Stomach (tissue), 4 donors: ENCODE data around the gene CAB39.

Experiments
- CTCF ChIP-seq, 7 experiments: fragments of 450-650 bp in 4 of 7; fragments of 200-600 bp in 3 of 7; sonication (generic) in 3 of 7; IDR thresholded peaks; one replicate each; pipeline ENCODE4 v1.5.1; 2016 to 2019; ENCODE audit warnings: antibody characterized with exemption in 7 of 7, control low read depth in 2 of 7, mild to moderate bottlenecking in 1 of 7
- EP300 ChIP-seq: sonication (generic); formaldehyde crosslinking; IDR thresholded peaks from one replicate; pipeline ENCODE4 v1.6.1; 2017; ENCODE audit warnings: antibody characterized with exemption
- POLR2A ChIP-seq, 4 donors: fragments of 450-650 bp; IDR thresholded peaks; one replicate each; pipeline ENCODE4 v1.6.1; 2016; ENCODE audit warnings: antibody characterized with exemption in 4 of 4, control low read depth in 2 of 4, mild to moderate bottlenecking in 1 of 4, moderate library complexity in 1 of 4

GRCh38 chr2:230717600-230717999 lies 5.0 kb downstream of the CAB39 start:
- TF ChIP-seq CTCF (IDR thresholded peaks at IDR 0.05) (no peak), POLR2A (IDR thresholded peaks at IDR 0.05) (no peak), EP300 (no peak)
